Keratinocyte (primary cell): ENCODE results near the gene CNTNAP2. TPM values are rescaled to one million over a fixed set of nuclear protein-coding genes. Genes with fewer than 3 reads are reported as not detected.

Experiments used
- DNase-seq: peaks from one replicate; pipeline ENCODE4 v3.0.0-alpha.2; 2011; ENCODE audit warnings: low read depth, missing footprints, low spot score
- FAIRE-seq: peaks from 2 replicates; lab custom pipeline; 2011; peaks lifted over from hg19 to GRCh38; lab: Jason Lieb, UNC
- H2AFZ ChIP-seq: 2 replicates; pipeline ENCODE4 v1.6.0; 2012; ENCODE audit warnings: low read length, control low read depth, inconsistent platforms; ENCODE audit not compliant: control insufficient read depth
- H3K27ac ChIP-seq: 2 replicates; pipeline ENCODE4 v1.5.1; 2011; ENCODE audit warnings: low read length; ENCODE audit not compliant: control insufficient read depth, insufficient read depth
- H3K27me3 ChIP-seq: 3 replicates; pipeline ENCODE4 v1.6.0; 2011; ENCODE audit warnings: low read length; ENCODE audit not compliant: control insufficient read depth, insufficient read depth; ENCODE audit errors: extremely low read depth
- H3K36me3 ChIP-seq, 2 experiments: 2 replicates in 1 of 2; 3 replicates in 1 of 2; pipeline ENCODE4 v1.5.1; 2011; ENCODE audit warnings: low read length in 2 of 2, mild to moderate bottlenecking in 1 of 2; ENCODE audit not compliant: control insufficient read depth in 2 of 2, insufficient read depth in 2 of 2; ENCODE audit errors: extremely low read depth in 1 of 2
- H3K4me1 ChIP-seq: 3 replicates; pipeline ENCODE4 v1.5.1; 2011; ENCODE audit warnings: low read length; ENCODE audit not compliant: control insufficient read depth, insufficient read depth; ENCODE audit errors: extremely low read depth
- H3K4me2 ChIP-seq: 3 replicates; pipeline ENCODE4 v1.6.0; 2011; ENCODE audit warnings: low read depth, low read length; ENCODE audit not compliant: control insufficient read depth, insufficient read depth; ENCODE audit errors: extremely low read depth
- H3K4me3 ChIP-seq, 3 experiments: fragments of 200-600 bp in 1 of 3; sonication (generic) in 1 of 3; 2 replicates in 2 of 3; 3 replicates in 1 of 3; pipeline ENCODE4 v1.5.1; 2011 to 2016; ENCODE audit warnings: low read length in 3 of 3, mild to moderate bottlenecking in 3 of 3, control low read depth in 2 of 3, inconsistent platforms in 1 of 3, low read depth in 1 of 3, mixed read lengths in 1 of 3, mixed run types in 1 of 3, moderate library complexity in 1 of 3; ENCODE audit not compliant: control insufficient read depth in 2 of 3, insufficient read depth in 2 of 3; ENCODE audit errors: extremely low read depth in 1 of 3
- H3K79me2 ChIP-seq: 2 replicates; pipeline ENCODE4 v1.6.0; 2012; ENCODE audit warnings: low read length; ENCODE audit not compliant: control insufficient read depth, insufficient read depth
- H3K9ac ChIP-seq: 3 replicates; pipeline ENCODE4 v1.6.0; 2011; ENCODE audit warnings: low read length; ENCODE audit not compliant: control insufficient read depth, insufficient read depth; ENCODE audit errors: extremely low read depth
- H3K9me1 ChIP-seq: 3 replicates; pipeline ENCODE4 v1.6.0; 2011; ENCODE audit warnings: low read length; ENCODE audit not compliant: control insufficient read depth, insufficient read depth; ENCODE audit errors: extremely low read depth
- H3K9me3 ChIP-seq: 2 replicates; pipeline ENCODE4 v1.5.1; 2012; ENCODE audit warnings: low read depth, low read length; ENCODE audit not compliant: control insufficient read depth
- H4K20me1 ChIP-seq: 3 replicates; pipeline ENCODE4 v1.6.0; 2011; ENCODE audit warnings: low read length; ENCODE audit not compliant: control insufficient read depth, insufficient read depth; ENCODE audit errors: extremely low read depth
- EZH2 ChIP-seq: IDR thresholded peaks from one replicate; pipeline ENCODE4 v1.6.1; 2012; ENCODE audit warnings: inconsistent platforms, mild to moderate bottlenecking, low read length, moderate library complexity
- dilution Hi-C: fragments of 300-500 bp; cut with MboI; formaldehyde crosslinking; loops from one replicate; pipeline ENCODE4 v1.7.0; 2020; ENCODE audit warnings: low sequenced_read_pairs; ENCODE audit not compliant: extremely low pct_ligation_motif_present
- polyA plus RNA-seq, 5 experiments: library from polyadenylated mRNA; depleted of rRNA in 3 of 5; stranded (reverse) in 3 of 5; stranded (forward) in 1 of 5; unstranded in 1 of 5; fragments of >200 nt; gene quantifications; 1 replicate in 1 of 5; 2 replicates in 3 of 5; 3 replicates in 1 of 5; pipeline versions ENCODE4 v1.2.1 to v1.2.3, GENCODE V29; 2011 to 2012; ENCODE audit warnings: missing spikeins in 2 of 5, low read depth in 1 of 5, low replicate concordance in 1 of 5
- TF ChIP-seq, protein P1 (sequence below), 3 experiments: IDR thresholded peaks in 1 of 3; conservative IDR thresholded peaks in 1 of 3; optimal IDR thresholded peaks in 1 of 3; 2 replicates in 2 of 3; 3 replicates in 1 of 3; pipeline versions ENCODE3 to v1.5.1; 2011; ENCODE audit warnings: low read length in 3 of 3, mild to moderate bottlenecking in 3 of 3, moderate library complexity in 2 of 3, control low read depth in 1 of 3, inconsistent platforms in 1 of 3; ENCODE audit not compliant: insufficient read depth in 2 of 3; ENCODE audit errors: extremely low read depth in 1 of 3

CNTNAP2 gene
- polyA plus RNA-seq, 1 donor (not counting 4 experiments of a cell fraction or from before 2014, with no cell fraction given): 1.4 TPM

DNA sequence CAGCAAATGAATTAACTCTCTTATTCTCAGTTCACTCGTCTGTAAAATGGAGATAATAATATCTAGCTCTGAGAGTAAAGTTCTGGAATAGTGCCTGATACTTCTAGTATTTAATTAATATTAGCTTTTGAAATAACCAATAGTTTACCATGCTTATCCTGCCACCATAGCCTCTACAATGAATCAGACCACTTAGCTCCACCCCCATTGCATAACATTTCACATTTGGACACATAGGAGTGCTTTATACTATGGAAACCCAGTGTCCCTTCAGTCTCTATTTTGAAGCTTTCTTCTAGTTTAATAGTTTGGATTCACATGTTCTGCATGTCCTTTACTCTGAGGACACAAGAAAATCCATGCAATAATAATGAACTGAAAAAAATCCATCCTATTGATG is 2046.6 kb downstream of the CNTNAP2 start:
- no peak for TF ChIP-seq EZH2
- TF ChIP-seq, protein P1, sequence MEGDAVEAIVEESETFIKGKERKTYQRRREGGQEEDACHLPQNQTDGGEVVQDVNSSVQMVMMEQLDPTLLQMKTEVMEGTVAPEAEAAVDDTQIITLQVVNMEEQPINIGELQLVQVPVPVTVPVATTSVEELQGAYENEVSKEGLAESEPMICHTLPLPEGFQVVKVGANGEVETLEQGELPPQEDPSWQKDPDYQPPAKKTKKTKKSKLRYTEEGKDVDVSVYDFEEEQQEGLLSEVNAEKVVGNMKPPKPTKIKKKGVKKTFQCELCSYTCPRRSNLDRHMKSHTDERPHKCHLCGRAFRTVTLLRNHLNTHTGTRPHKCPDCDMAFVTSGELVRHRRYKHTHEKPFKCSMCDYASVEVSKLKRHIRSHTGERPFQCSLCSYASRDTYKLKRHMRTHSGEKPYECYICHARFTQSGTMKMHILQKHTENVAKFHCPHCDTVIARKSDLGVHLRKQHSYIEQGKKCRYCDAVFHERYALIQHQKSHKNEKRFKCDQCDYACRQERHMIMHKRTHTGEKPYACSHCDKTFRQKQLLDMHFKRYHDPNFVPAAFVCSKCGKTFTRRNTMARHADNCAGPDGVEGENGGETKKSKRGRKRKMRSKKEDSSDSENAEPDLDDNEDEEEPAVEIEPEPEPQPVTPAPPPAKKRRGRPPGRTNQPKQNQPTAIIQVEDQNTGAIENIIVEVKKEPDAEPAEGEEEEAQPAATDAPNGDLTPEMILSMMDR (optimal IDR thresholded peaks at IDR 0.05 in 1 of 3, IDR thresholded peaks at IDR 0.05 in 1 of 3, conservative IDR thresholded peaks at IDR 0.05 in 1 of 3; ENCODE audit: extremely low read depth in 1 of 3, insufficient read depth in 2 of 3, low read length in 3 of 3): no peak
- Histone ChIP-seq H3K4me1 (no peaks in the 10 kb centered on the region), H3K4me3 (no peak overlapping the region), H3K36me3 (no peaks in the 10 kb centered on the region), H4K20me1 (no peaks in the 10 kb centered on the region), H3K9me1 (no peaks in the 10 kb centered on the region), H3K27ac (no peak overlapping the region), H2AFZ (no peak overlapping the region), H3K27me3 (no peaks in the 10 kb centered on the region), H3K9me3 (no peaks in the 10 kb centered on the region), H3K4me2 (no peak overlapping the region), H3K79me2 (no peaks in the 10 kb centered on the region), H3K9ac (no peak overlapping the region)
- no peak for FAIRE-seq
- dilution Hi-C loops: no loop called here
- DNase-seq: no peak

DNA sequence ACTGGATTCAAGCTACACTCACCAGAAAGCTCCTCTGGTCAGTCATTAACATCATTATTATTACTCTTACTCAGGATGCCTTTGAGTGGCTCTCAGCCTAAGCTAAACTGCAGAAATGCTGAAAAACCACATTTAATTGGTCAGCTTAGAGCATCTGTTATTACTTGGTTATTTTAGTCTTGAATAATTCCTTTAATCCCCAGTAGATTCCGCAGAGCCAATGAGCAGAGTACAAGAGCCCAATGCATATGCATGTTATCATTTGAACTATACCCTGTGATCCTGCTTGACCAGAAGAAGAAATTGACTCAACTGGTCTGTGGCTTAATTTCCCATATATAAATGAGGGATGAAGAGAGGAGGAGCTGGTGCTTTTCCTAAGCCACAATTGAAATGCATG is 2056.3 kb downstream of the CNTNAP2 start:
- dilution Hi-C loops: no loop called here
- TF ChIP-seq EZH2: no peak
- TF ChIP-seq, protein P1 (optimal IDR thresholded peaks at IDR 0.05 in 1 of 3, IDR thresholded peaks at IDR 0.05 in 1 of 3, conservative IDR thresholded peaks at IDR 0.05 in 1 of 3; ENCODE audit: extremely low read depth in 1 of 3, insufficient read depth in 2 of 3, low read length in 3 of 3): no peak
- Histone ChIP-seq H4K20me1 (no peaks in the 10 kb centered on the region), H3K4me2 (no peak overlapping the region), H3K36me3 (no peaks in the 10 kb centered on the region), H3K9me3 (no peaks in the 10 kb centered on the region), H3K9ac (no peak overlapping the region), H3K27me3 (no peaks in the 10 kb centered on the region), H3K4me1 (no peaks in the 10 kb centered on the region), H3K79me2 (no peaks in the 10 kb centered on the region), H2AFZ (no peak overlapping the region), H3K4me3 (no peak overlapping the region), H3K9me1 (no peaks in the 10 kb centered on the region), H3K27ac (no peak overlapping the region)
- FAIRE-seq (no peak), DNase-seq (no peak)
